Measurements from ENCODE around the gene CDK9. TPM values are rescaled to one million over a fixed set of nuclear protein-coding genes. Genes with fewer than 3 reads are reported as not detected.
A peak's percentile ranks its signal among the peaks of the same experiment; 100 is the strongest.

CDK9 gene
- total RNA-seq, 2 donors from 2014 or later: 58.3 to 64.2 TPM

- intact Hi-C loops (cut with DNase I): no loop called here
- DNase-seq (peak; percentile 39), ATAC-seq (no peak)
These were observed 27.3 kb downstream of the CDK9 start for GRCh38 chr9:127812936-127813675.

- ATAC-seq (peak; percentile 4 to 21), DNase-seq (peak; percentile 64)
- intact Hi-C loops (cut with DNase I): no loop called here
These were observed 27.9 kb downstream of the CDK9 start for GRCh38 chr9:127813686-127814226.

DNA sequence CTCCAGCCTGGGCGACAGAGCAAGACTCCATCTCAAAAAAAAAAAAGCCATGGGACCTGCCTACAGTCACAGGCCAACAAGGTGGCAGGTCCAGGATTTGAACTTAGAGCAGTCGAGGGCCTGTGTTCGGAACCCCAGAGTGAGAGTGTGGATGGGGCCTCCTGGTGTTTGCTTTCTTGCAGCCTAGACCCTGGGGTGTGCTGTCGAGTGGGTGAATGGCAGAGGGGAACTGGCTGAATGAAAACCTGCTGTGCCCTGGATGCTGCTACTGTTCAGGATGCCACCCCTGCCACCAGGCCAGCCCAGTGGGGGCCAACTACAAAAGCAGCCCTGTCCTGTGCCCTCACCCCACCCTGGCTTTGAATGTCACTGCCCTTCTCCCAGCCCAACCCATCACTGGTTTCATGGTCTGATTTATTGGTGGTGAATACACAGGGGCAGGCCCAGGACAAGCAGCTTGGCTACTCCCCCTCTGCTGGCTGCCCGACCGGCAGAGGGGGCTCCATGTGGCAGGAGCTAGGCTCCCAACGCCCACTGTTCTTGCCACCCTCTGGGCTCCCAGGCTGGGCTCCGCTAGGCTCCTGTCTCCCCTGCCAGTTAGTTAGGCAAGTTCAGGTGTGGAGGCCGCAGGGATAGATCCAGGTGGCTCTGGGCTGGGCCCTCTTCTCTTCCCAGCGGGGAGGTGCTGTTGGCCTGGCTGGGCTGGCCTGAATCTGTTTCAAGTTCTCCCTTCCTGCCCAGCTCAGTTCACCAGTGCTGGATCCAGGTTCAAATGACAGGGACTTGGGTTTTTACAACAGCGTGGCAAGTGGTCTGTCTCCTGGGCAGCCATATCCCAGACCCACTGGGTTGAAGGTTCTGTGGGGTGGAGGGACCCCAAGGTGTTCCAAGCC, 29.0 kb downstream of the CDK9 start:
- ATAC-seq: no peak
- no peak for DNase-seq
- intact Hi-C loops (cut with DNase I): no loop called here

DNA sequence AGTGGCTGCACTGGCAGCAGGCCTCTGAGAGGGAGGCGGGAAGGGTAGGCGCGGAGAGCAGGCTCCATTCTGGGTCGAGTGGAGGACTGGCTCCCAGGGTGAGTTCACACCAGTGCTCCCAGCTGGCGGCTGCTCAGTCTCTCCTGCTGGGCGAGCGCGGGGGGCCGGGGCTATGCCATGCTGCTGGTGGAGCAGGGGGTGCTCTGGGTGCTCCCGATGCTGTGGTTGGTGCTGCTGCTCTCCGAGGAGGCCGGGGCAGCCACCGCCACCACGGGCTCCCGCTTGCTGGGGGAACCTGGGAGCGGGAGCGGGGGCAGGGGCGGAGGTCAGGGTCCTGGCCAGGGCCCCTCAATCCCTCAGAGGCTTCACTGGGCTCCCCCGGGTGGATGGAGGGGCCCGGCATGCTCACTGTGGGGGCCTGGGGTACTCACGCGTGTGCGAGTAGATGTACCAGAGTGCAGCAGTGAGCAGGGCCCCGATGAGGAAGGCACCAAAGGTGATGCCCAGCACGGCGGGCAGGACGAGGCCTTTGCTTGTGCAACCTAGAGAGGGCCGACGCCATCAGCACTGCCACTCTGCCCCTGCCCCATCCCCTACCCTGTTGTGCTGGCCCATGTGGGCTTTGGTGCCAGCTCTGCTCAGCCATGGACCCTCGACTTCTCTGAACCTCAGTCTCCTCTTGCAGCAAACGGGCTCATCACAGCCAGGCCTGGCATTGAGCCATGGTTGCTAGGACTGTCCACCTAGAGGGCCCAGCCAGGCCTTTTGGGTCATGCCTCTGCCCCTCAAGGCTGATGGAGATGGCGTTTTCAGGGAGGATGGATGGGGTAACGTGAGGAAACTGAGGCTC, 29.9 kb downstream of the CDK9 start:
- ATAC-seq: no peak

GRCh38 chr9:127816362-127816725, 30.5 kb downstream of the CDK9 start:
- no peak for DNase-seq
- intact Hi-C loops (cut with DNase I): no loop called here
- ATAC-seq: no peak

More for the DNA sequence above, 29.9 kb downstream of the CDK9 start:
- intact Hi-C loops (cut with DNase I): no loop called here
- DNase-seq: peak; percentile 57

DNA sequence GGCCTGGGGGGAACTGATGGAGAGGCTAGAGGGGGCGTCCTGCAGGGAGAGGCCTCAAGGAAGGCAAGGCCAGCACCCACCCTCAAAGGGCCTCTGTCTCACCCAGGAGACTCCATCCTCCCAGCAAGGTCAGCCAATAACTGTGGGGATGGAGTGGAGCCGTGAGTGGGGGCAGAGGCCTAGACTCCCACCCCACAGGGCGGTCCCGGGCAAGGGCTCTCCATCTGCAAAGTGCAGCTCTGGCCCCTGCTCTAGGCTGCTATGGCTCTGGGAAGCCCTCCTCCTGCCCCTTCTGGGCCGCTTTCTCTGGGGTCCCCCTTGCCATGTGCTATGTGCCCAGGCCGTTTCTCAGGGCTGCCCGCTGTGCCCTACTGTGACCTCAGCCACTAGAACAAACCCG, 30.9 kb downstream of the CDK9 start:
- DNase-seq: no peak
- no peak for ATAC-seq
- intact Hi-C loops (cut with DNase I): no loop called here

DNA sequence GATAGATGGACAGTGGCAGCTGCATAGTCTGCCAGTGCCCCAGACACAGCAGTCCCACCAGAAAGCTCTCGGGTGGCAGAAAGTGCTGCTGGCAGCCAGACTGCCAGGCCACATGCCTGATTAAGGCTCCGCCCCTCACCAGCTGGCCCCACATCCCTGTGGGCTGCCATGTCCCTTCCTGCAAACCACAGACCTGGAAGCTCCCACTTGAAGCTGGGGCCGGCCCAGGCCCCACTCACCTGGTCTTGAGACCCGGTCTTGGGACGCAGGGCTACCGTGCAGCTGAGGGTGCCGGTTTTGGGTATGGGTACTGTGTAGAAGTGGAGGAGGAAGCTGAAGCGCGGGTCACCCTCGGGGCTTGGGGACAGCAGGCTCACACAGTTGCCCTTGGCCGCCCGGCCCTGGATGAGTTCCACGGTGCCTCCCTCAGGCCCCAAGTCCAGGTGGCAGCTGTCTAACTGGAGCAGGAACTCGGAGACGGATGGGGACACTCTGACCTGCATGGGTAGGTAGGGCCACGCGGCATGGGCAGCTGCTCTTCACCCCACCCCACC, 32.1 kb downstream of the CDK9 start:
- DNase-seq: no peak
- ATAC-seq: peak in 1 of 2 donors; percentile 16
- intact Hi-C loops (cut with DNase I): no loop called here

DNA sequence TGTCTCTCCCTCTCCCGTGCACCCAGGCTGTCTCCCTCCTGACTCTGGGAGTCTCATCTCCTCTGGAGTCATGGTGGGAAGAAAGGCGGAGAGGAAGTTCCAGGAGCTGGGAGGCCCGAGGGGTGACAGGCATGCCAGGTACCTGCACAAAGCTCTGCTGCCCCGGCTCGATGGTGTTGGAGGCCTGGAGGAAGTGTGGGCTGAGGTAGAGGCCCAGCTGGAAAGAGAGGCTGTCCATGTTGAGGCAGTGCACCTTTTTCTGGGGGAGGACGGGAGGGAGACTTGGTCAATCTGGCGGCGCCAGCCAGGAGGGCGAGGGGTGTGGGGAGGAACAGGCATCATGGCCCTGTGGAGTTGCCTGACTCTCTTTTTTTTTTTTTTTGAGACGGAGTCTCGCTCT, 32.7 kb downstream of the CDK9 start:
- intact Hi-C loops (cut with DNase I): no loop called here
- ATAC-seq: no peak
- DNase-seq: no peak

DNA sequence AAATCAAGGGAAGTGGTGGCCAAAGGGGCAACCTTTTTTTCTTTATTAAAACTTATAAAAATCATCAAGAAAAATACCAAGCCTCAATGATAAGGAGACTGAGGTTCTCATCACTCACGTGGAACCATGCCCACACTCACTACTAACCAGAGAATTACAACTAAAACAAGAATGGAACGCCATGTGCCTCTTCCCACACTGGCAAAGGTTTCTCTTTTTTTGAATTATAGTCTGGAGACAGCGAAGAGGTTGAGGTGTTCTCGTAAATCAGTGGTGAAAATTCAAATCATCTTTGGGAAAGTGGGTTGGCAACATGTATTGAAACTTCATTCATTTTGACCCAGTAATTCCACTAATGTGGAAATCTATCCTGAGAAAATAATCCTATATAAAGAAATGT, 36.3 kb downstream of the CDK9 start:
- intact Hi-C loops (cut with DNase I): no loop called here
- DNase-seq: no peak
- ATAC-seq: no peak

DNA sequence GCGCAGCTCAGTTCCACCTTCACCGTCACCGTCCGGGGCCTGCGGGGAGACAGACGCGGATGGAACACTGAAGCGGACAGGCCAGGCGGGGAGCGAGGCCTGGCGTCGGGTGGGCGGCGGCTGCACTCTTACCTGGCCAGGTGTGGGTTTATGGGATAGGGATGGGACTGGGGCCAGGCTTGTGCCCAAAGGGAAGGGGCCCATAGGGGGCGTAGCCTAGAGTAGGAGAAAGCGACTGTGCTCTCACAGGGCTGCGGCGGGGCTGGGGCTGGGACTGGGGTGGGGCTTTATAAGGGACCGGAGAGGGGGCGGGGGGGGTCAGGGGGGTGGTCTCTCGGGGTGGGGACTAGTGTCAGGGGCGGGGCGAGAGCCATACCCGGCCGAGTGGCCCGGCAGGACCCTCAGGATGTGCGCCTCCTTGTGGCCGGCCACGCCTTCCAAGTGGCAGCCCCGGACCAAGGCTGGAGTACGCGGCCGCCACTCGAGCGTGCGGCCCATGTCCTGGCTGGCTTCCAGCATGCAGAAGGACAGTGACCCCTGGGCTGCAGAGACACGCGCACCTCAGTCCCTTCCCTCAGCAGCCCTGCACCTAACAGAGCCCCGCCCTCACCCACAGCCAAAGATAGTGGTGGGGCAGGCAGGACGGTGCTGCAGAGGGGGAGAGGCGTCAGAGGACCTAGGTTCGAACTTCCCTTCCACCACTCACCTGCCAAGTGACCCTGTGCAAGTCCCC, 39.7 kb downstream of the CDK9 start:
- peak; percentile 75 for DNase-seq
- ATAC-seq: peak; percentile 23 to 24
- intact Hi-C loops (cut with DNase I): loop anchor here in 1 of 2 donors (5.0 kb wide), 1 partner anchor 42 kb away; no protein-coding TSS in a partner anchor

- intact Hi-C loops (cut with DNase I): loop anchor here in 1 of 2 donors (5.0 kb wide), 1 partner anchor 41 kb away; no protein-coding TSS in a partner anchor
- no peak for ATAC-seq
- no peak for DNase-seq
These were observed 40.5 kb downstream of the CDK9 start for GRCh38 chr9:127826253-127826913.

DNA sequence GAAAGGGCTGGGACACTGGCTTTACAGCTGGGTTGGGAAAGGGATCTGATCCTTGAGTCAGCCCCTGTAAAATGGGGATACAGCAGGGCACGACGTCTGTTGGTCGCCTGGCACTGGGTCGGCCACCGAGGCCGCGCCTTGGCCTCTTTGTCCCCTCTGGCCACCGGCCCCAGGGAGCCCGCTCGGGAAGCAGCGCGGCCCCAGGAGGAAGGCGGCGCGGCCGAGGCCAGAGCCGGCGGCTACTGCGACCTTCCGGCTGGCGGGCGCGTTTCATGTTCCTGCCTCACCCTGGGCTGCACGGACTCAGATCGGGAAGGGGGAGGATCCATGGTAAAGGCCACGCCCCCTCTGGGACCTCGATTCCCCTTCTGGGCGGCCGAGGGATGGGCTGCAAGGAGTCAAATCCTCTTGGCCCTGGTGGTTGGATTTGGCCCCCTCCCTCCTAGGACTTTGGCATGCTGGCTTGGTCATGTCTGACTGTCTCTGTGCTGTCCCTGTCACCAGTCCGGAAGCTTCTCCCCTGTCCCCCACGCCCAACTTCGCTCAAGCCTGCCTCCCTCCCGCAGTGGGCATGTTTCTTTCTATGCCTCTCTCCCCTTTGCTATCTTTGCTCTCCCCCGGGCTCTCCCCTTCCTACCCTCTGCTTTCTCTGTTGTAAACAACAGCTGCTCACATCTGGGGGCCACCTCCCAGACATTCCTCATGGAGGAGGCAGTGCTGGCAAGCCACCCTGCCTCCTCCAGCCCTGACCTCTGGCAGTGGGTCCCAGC, 42.6 kb downstream of the CDK9 start:
- DNase-seq (peak; percentile 92), ATAC-seq (peak; percentile 86 to 90)
- intact Hi-C loops (cut with DNase I): loop anchor here in 1 of 2 donors (5.0 kb wide), 1 partner anchor 39 kb away; no protein-coding TSS in a partner anchor

DNA sequence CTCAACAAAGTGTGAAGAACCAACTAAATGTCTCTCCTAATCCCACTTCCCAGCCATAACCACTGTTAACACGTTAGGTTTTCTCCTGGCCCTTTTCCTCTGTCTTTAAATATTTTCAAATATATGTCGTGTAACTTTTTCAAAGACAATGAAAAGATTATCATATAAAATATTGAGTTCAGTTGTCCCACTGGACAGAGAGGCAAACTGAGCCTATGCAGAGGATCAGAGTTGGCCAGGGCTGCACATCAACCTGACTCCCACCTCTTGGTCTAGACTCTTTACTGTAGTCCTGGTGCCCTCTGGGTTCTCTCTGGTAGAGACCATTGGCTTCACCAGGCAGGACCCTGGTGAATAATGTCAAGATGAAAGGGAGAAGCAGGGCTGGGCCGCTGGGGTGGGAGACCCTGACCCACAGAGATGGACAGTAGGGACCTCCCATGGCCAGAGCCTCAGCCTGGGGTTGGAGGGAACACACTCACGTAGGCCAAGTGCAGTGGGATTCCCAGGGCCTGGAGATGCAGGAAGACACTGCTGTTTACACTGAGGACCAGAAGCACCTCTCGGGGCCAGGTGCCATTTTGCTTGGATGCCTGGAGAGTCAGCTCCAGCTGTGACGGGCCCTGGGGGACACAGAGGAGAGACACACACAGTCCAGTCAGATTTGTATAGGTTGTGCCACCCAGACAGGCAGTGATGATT, 43.5 kb downstream of the CDK9 start:
- no peak for ATAC-seq
- intact Hi-C loops (cut with DNase I): loop anchor here in 1 of 2 donors (5.0 kb wide), 1 partner anchor 38 kb away; no protein-coding TSS in a partner anchor
- no peak for DNase-seq

DNA sequence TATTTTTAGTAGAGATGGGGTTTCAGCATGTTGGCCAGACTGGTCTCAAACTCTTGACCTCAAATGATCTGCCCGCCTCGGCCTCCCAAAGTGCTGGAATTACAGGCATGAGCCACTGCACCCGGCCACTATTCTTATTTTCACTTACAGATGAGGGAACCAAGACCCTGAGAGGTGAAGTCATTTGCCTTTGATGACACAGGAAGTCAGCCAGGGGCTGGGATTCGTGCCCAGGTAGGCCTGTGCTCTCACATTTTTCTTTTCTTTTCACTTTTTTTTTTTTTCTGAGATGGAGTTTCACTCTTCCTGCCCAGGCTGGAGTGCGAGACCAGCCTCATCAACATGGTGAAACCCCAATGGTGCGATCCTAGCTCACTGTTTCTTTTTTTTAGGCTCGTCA, 46.4 kb downstream of the CDK9 start:
- no peak for ATAC-seq
- intact Hi-C loops (cut with DNase I): no loop called here
- no peak for DNase-seq

- intact Hi-C loops (cut with DNase I): no loop called here
- ATAC-seq (no peak), DNase-seq (no peak)
These were observed 47.7 kb downstream of the CDK9 start for GRCh38 chr9:127833555-127833954.

DNA sequence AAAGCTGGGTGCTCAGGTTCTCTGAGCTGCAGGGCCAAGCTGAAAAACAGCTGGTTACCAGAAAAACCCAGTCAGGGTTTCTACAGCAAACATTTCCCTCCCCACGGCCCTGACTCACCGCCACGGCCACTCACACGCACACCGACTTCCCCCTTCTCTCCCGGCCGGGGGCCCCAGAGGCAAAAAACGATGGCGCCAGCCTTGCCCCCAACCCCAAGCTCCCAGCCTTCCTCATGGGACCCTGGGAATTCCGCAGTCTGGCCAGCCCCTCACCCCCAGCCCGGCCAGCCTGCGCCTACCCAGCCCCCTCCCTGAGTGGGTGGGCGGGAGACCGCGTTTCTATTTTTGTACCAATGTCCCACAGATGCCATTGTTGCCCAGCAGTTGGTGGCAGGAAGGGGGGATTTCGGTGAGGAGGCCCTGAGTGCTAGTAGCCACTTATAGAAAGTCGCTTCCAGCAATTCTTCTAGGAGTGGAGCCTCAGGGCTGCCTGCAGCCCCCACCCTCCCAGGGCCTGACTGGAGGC, 50.2 kb downstream of the CDK9 start:
- intact Hi-C loops (cut with DNase I): no loop called here
- ATAC-seq (peak; percentile 18 to 29), DNase-seq (peak; percentile 75)
